HepG2 (cell line): Measurements from ENCODE around the gene CHD2.

ENCODE experiments used
- AGO1 ChIP-seq: fragments of 200-400 bp; formaldehyde crosslinking; IDR thresholded peaks from 2 replicates; pipeline ENCODE4 v1.6.1; 2017; ENCODE audit warnings: mild to moderate bottlenecking, low read depth, low read length, moderate library complexity; ENCODE audit not compliant: poor library complexity, severe bottlenecking
- MATR3 ChIP-seq: sonication (generic); formaldehyde crosslinking; IDR thresholded peaks from 2 replicates; pipeline ENCODE4 v1.4.0; 2020; ENCODE audit warnings: missing genetic modification reagents
- MYC ChIP-seq: sonication (generic); formaldehyde crosslinking; IDR thresholded peaks from 2 replicates; pipeline ENCODE4 v1.9.0; 2021; ENCODE audit warnings: missing genetic modification reagents, borderline replicate concordance
- PRDM10 ChIP-seq: sonication (generic); formaldehyde crosslinking; IDR thresholded peaks from 2 replicates; pipeline ENCODE4 v1.4.0; 2020; ENCODE audit warnings: low read depth, missing genetic modification reagents
- TRIM24 ChIP-seq: sonication (generic); formaldehyde crosslinking; IDR thresholded peaks from 2 replicates; pipeline ENCODE4 v1.8.0; 2022; ENCODE audit warnings: mild to moderate bottlenecking, missing genetic modification reagents
- YY1 ChIP-seq: IDR thresholded peaks from 2 replicates; pipeline ENCODE4 v1.6.1; 2011; ENCODE audit warnings: low read length, low read depth, moderate library complexity, mild to moderate bottlenecking; ENCODE audit not compliant: insufficient read depth, insufficient replicate concordance
- ZBTB44 ChIP-seq: sonication (generic); formaldehyde crosslinking; IDR thresholded peaks from 2 replicates; pipeline ENCODE4 v1.4.0; 2020; ENCODE audit warnings: missing genetic modification reagents
- ZNF703 ChIP-seq: sonication (generic); formaldehyde crosslinking; IDR thresholded peaks from 2 replicates; pipeline ENCODE4 v1.5.1; 2020; ENCODE audit warnings: missing genetic modification reagents, mild to moderate bottlenecking, moderate library complexity, borderline replicate concordance
- TF ChIP-seq, protein P1 (sequence below): IDR thresholded peaks from 2 replicates; pipeline ENCODE4 v1.6.1; 2012; ENCODE audit warnings: inconsistent platforms
- TF ChIP-seq, protein P2 (sequence below): sonication (generic); IDR thresholded peaks from 2 replicates; pipeline ENCODE4 v1.6.1; 2016; ENCODE audit warnings: low read depth, borderline replicate concordance

- TF ChIP-seq, protein P1, sequence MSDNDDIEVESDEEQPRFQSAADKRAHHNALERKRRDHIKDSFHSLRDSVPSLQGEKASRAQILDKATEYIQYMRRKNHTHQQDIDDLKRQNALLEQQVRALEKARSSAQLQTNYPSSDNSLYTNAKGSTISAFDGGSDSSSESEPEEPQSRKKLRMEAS = no peak
- no peak for TF ChIP-seq PRDM10 (CRISPR knock-in tag)
- no peak for TF ChIP-seq MYC (CRISPR knock-in tag)
- TF ChIP-seq, protein P2, sequence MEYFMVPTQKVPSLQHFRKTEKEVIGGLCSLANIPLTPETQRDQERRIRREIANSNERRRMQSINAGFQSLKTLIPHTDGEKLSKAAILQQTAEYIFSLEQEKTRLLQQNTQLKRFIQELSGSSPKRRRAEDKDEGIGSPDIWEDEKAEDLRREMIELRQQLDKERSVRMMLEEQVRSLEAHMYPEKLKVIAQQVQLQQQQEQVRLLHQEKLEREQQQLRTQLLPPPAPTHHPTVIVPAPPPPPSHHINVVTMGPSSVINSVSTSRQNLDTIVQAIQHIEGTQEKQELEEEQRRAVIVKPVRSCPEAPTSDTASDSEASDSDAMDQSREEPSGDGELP = no peak
- no peak for TF ChIP-seq MATR3 (CRISPR knock-in tag)
- no peak for TF ChIP-seq ZBTB44 (CRISPR knock-in tag)
- no peak for TF ChIP-seq ZNF703 (CRISPR knock-in tag)
- TF ChIP-seq YY1 = no peak
- no peak for TF ChIP-seq TRIM24 (CRISPR knock-in tag)
- TF ChIP-seq AGO1 = no peak
These were observed 165.5 kb downstream of the CHD2 start for GRCh38 chr15:93065641-93066045.
